ENCODE data around the gene TMEM115.

Gene TMEM115

DNA sequence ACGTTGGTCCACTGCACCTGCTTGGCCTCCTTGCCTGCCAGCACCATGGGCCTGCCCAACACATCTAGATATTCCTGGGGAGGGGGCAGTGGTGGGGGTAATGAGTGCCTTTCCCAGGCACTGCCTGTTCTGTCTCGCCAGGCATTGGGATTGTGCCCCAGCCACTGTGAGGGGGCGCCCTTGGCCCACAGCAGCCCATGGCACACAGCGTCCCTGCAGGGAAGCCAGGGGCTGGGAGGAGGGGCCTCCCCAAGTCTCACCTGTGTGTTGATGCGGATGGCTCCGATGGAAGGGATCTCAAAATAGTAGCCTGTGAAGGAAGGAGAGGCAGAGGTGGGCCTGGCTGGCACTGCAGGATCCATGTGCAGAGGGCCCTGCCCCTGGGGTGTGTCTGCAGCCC lies 18.7 kb upstream of the TMEM115 start:
- DNase-seq (ENCODE audit: low read depth) = no peak

DNA sequence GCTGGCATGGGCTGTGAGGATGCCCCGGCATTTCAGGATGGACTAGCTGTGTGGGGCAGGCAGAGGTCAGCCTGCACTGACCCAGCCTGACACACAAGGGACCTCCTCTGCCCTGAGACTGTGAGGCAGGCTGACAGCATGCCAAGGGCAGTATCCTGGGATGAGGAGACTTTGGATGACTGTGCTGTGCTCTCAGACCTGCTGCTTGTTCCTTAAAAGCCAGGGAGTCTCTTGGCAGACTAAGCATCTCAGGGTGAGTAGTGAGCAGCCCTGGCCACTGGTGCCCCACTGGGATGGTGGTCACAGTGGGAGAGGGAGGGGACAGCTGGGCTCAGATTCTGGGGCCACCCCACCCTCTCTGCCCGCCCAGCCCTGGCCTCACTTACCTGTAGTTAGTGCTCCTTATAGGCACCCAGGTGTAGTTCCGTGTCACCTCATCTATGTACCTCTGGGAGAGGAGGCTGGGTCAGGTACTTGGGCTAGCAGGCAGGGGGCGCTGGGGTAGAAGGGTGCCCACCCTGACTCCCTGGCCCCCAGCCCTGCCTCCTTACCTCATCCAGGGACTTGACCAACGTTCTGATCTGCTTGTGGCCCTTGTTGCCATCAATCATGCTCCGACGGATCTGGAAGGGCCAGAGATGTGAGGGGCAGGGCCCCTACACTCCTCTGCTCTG lies 16.1 kb upstream of the TMEM115 start:
- no peak for DNase-seq (ENCODE audit: low read depth)

DNA sequence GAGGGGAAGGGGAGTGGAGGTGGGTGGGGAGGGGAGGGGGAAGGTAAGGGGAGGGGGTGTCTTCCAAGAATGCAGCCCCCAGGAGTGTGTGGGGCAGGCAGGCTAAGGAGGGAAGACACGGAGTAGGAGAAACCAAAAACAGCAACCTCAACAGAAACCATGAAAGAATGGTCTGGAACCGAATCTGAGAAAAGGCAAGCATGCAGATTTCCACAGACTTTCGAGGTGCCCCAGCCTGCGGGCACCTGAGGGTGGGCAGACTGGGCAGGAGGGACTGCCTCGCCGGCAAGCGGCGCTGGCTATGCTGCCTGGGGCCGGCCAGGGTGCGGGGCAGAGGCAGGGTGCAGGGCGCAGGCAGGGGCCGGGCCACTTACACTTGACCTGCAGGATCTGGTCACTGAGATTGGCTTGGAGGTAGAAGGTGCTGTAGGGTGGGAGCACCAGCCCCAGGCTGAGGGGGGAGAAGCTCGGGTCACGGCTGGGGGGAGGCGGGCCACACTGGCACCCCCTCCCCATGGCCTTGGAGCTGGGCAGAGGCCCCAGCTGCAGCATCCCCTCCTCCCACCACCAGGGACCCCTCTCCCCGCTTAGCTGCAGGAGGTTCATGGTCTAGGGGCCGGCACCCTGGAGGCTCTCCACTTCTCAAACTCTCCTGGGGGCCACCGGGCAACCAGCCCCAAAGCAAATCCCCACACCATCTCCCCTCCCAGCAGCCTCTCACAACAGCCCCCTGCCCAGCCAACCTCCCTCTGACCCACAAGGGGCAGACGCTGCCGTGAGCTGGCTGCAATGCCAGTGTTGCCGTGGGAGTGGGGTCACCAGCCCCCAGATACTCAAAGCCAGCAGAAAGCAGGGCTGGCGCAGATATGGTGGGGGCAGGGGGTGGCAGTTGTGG lies 15.3 kb upstream of the TMEM115 start:
- DNase-seq (ENCODE audit: low read depth) = no peak

DNA sequence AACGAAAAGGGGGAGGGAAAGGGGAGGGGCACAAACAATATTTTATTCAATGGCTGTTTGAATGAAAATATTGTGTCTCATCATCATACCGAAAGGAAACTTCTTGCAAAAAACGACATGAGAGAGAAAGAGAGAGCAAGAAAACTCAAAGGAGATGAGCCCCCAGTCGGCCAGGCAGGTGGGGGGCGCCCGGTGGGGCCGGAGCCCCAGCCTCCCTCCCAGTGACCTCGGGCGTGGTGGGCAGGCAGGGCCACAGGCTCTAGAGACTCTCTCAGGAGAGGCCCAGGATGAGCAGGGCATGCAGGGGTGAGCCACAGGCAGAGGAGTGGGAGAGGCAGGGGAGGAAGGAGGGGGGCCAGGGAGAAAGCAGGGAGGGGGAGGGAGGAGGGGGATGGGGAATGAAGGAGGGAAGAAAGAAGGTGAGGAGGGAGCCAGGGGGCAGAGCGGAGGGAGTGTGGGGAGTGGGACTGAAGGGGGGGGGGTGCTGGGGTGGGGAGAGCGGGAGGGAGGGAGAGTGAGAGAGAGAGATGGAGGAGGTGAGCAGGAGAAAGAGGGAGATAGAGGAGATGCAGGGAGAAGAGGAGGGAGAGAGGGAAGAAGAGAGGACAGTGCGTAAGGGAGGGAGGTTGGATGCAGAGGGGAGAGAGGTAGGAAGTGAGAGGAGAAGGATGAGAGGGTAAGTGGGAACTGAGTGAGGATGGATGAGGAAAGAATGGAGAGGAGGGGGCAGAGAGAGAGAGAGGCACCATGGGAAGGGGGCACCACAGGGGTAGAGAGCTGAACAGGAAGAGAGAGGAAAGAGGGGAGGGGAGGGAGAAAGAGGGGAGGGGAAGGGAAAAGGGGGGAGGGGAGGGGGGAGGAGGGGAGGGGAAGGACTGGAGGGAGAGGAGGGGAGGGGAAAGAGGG lies 14.1 kb upstream of the TMEM115 start:
- DNase-seq (ENCODE audit: low read depth) = no peak

DNA sequence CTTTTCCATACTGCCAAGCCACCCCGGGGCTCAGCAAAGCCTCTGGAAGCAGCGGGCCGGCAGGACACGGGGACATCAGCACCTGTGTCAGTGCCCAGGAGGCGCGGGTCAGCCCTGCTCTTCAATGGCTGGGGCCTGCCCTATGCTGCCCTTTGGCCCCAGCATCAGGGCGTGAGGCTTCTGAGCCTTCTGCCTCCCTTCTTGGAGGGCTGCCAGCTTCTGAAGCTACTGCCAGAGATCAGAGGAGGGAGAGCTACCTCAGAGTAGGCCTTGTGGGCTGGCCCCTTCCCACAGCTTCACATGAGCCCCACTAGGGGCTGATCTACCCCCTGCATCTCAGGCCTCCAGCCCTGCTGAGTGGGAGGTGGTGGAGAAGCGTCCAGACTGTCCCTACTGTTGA lies 13.0 kb upstream of the TMEM115 start:
- no peak for DNase-seq (ENCODE audit: low read depth)

DNA sequence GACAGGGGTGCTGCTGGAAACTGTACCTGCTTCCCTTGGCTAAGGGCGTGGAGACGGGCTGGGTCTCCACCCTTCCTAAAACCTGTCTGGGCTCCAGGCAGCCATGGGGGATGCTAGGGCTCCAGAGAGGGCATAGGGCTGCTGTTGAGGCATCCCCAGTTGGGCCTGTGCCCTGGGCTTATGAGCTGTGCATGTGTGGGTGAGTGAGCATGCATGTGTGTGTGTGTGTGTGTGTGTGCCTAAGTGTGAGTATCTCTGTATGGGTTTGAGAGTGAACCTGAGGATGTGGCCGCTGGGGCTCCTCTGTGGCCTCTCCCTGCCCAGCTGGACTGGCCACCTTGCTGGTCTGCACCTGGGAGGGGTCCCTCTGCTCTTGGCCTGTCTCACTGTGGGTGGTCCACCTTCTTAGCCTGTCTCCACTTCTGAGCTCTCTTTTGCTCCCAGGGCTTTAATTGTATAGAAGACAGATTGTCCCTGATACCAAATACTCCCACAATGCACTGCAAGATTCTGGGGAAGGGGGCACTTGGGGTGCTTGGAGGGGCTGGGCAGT lies 11.9 kb upstream of the TMEM115 start:
- DNase-seq (ENCODE audit: low read depth) = no peak

DNA sequence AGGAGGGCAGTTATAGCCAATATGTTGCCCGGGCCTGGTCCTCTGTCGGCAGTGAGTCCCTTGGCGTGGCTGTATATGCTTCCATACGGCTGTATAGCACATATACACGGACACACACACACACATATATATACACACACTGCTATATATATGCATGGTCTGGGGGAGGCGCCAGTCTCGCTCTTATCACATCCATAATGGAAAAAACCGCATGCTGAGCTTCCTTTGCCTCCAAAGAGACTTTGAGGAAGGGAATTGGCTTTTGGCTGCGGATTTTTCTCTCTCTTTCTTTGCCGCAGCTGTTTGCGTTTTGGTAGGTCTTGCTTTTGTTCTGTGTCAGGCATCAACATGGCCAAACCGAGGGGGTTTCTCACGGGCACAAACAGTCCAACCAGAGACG lies 11.3 kb upstream of the TMEM115 start:
- no peak for DNase-seq (ENCODE audit: low read depth)

DNA sequence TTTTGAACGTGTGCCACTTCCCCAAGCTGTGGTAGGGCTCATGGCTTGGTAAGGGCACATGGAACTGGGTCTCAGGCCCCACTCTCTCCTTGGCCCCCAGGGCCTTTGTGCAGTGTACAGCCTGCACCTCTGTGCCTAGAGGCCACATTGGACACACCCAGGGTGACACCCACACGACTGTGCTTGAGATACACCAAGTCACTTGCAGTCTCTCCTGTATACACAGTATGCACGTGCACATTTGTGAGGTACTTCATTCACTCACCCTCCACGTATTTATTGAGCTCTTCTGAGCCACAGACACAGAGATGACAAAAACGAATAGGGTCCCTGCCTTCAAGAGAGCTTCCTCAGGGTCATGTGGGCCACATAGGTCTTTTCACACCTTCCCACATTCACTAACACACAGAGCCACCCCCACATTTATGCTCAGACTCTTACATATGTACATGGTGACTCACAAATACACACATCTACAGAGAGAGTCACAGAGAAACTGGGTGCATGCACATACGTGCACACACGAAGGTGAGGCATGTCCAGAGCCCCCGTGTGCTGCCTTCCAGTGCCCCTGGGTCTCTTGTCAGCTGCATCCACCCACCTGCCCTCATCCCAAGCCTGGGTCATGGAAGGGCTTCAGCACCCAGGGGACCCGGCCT lies 9.8 kb upstream of the TMEM115 start:
- no peak for DNase-seq (ENCODE audit: low read depth)

DNA sequence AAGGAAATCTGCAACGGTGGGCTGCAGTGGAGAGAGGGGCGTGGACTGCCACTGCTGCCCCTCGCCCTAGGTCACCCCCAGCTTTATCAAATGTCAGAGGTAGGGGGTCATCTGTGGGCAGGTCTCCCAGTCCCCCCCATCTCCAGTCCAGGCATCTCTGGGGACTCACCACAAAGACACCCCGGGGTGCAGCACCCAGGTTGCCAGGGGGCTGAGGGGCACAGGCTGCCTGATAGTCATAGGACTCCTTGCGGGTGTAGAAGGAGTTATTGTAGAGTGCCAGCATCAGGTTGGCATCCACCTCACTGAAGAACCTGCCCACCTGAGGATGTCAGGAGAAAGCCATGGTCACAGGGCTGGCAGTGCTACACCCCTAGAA lies 6.5 kb upstream of the TMEM115 start:
- no peak for DNase-seq (ENCODE audit: low read depth)

DNA sequence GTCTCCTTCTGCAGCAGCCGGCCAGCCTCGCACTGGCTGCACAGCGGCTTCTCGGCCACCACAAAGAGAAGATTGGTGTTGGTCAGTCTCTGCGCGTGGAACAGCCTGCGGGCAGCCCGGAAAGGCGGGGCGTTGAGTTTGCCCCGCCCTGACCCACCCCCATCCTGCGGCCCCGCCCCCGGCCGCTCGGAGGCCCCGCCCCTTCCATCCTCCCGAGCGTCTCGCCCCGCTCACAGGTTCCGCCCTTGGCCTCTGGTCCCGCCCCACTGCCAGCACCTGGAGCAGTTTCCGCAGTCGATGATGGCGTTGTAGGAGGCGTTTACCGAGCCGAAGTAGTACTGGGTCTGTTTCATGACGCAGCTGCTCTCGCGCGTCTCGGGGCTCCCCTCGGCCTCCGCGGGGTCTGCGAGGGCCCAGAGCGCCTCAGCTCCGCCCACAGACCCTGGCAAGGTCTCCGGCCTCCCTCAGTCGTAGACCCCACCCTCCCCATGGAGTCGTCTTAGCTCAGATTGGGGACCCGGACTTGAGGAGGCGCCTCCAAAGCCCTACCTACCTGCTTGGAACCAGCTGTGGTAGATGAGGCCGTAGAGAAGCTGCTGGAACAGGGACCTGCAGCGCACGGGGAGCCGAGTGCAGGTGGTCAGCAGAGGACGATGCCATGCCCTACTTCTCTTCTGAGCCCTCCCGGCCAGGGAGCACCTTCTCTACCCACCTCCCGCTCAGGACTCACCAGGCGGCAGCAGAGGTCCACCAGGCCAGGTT lies 5.9 kb upstream of the TMEM115 start:
- DNase-seq (ENCODE audit: low read depth) = no peak

DNA sequence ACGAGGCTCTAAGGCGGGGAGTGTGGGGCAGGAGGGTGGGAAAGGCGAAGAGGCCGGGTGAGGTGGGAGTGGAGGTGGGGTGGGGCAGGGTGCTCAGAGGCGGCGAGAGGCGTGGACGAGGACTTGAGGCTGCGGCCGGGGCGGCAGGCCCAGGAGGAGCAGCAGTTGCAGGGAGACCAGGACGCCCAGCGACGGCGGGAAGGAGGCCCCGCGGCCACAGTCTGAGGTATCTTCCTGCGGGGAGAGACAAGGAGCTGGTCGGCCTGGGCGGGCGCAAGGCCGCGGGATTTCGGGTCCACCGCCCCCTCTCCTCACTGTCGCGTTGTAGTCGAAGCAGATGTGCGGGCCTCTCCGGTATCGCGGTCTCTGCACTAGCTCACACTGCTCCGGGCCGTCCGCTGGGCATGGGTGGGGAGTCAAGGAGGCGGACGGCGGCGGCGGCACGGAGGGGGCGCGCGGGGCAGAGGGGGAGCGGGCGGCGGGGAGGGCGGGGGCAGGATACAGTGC lies 5.3 kb upstream of the TMEM115 start:
- DNase-seq (ENCODE audit: low read depth) = no peak

DNA sequence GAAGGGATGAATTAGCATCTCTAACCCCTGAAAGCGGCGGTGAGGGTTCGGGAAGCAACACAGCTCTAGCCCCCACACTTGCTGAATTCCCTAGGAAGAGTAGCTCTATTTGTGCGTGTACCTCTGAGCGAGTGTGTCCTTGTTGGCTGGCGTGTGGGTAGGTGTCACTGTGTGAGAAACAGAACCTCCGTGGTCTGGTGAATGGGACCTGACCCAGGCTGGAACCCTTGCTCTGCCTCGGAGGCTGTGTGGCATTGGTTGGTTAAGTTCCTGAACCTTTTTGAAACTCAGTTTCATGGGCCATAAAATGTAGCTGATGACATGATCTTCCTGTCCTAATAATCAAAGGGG lies 414 bp upstream of the TMEM115 start:
- DNase-seq (ENCODE audit: low read depth) = no peak

DNA sequence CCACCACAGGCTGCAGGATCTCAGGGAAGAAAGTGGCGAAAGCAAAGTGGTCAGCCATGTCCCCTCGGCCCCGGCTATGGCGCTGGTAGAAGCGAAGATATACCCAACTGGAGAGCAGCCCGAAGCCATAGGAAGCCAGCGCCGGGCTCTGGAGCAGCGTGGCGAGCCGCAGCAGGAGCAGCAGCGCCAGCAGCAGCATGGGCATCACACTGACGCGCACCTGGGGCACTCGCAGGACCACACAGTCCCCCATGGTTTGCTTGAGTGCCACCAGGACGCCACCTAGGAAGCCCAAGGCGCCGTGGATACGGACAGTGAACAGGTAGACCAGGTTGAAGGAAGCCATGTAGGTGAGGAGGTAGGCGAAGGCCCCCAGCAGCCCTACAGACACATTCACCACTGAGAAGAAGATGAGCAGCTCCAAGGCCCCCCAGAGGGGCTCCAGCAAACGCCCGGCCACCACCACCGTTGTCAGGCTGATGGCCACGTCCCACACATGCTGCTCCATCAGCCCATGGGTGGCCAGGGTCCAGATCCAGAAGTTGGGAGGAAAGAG lies 888 bp downstream of the TMEM115 start:
- DNase-seq (ENCODE audit: low read depth) = no peak

DNA sequence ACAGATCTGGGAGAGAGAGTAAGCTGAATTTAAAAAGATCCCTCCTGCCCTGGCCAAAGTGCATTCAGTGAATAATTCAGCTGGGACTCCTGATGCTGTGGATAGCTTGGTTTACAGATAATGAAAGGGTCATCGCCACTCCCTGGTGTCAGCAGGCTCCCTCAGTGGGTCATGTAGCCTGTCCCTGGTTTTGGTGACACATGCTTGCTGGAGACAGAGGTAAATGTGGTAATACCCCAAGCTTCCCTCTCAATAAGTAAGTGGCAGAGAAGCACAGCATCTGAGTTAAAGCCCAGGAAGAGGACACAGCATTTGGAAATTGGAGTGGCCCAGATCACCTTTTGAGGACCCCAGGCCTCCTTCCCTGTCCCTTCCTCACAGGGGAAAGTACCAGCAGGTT lies 1.8 kb downstream of the TMEM115 start:
- no peak for DNase-seq (ENCODE audit: low read depth)

DNA sequence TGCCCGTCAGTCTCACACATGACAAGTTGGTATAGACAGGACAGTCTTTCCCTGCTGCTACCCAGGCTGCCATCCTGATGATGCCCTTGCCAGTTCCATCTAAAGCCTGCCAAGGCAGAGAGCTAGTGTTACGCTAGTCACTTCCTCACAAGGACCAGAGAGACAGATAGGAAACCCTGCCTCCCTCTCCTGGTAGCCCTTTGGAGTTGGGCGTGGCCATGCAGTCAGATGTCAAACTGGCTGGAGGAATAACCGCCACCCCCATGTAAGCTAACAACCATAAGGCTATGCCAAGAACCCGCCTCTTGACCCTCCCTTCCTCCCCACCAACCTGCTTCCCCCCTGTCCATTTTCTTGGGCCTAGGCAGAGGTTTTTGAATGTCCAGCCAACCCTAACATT lies 2.8 kb downstream of the TMEM115 start:
- DNase-seq (ENCODE audit: low read depth) = no peak

DNA sequence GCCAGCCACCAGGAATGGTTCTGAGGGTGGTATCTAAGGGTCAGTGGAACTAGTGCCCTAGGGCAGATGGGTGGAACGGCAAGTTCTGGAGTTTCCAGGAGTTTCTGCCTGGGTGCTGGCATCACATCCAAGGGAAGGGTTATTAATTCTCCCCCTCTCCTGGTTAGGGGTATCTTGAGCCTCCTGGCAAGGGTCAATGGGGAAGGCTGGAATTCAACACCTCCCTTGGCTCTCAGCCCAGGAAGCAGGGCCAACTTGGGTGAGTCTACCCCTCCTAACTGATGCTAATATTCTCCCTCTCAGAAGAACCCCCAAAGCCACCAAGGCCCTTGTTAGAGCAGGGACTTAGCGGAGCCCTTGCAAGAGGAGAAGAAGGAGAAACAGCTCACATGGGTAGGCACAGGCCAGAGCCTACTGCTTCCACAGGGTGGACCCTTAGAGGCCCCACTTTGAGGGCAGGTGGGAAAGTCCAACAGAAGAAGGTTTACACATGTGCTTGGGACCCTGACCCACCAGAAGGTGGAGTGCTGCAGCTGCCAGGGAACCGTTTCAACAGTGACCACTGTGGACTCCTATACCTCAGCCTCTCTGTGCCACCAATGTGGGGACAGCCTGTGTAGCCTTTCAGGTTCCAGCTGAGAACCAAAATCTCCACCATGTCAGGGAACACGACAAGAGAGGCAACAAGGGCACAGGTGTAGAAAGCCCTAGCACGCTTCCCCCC lies 3.3 kb downstream of the TMEM115 start:
- DNase-seq (ENCODE audit: low read depth) = no peak

DNA sequence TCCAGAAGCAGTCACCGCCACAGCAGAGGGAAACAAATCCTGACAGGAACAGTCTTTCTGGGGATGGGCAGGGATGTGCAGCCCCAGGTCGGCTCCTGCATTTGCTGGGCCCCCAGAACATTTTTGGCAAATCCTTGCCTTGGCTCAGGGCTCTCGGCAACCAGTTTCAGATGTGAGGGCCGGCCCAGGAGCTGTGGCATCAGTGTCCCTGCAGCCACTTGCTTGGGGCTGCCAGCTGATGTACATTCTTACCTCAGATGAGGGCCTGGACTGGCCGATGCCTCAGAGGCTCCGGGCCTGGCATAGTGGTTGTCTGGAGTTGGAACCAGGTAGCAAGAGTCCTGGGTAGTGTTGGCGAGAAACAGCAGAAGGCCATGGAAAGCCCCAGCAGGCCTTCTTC lies 4.5 kb downstream of the TMEM115 start:
- no peak for DNase-seq (ENCODE audit: low read depth)

DNA sequence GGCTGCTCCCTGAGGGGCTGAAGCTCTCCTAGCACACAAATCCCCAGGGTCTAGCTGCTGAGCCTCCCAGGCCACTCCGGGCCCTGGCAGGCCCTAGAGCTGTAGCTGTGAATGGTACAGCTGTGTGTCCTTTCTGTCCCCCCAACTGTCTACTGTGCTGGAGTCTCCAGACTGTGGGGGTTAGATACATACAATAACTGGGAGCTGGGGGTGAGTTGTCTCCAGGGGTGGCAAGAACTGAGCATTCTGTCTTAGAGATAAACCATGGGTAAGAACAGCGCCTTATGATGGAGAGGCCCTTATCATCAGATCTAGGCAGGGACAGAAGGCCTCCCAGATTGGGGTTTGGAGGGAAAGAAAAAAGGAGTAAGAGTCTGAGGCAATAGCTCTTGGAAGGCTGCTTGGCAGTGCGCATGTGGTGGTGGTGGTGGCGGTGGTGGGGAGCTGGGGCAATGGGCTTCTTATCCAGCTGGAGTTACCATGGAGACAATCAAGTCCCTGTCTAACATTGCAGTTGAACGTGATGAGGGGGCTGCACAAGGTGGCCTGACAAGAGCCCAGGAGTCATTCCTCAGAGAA lies 5.0 kb downstream of the TMEM115 start:
- DNase-seq (ENCODE audit: low read depth) = no peak

DNA sequence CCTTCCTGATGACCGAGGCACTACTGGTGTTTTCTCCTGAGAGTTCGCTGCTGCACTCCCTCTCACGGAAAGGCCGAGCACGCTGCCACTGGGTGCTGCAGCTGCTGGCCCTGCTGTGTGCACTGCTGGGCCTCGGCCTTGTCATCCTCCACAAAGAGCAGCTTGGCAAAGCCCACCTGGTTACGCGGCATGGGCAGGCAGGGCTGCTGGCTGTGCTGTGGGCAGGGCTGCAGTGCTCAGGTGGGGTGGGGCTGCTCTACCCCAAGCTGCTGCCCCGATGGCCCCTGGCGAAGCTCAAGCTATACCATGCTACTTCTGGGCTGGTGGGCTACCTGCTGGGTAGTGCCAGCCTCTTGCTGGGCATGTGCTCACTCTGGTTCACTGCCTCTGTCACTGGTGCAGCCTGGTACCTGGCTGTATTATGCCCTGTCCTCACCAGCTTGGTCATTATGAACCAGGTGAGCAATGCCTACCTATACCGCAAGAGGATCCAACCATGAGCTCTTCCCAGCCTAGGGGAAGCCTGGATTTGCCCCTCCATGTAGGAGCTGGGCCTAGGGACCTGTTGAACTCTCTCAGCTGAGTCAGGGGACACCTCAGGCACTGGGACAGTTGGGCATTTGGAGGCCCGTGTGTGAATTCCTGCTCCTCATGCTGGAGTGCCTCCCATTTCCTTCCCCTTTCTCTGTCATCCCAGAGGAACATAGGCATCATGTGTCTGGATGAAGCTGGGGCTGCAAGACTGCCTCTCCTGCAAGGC lies 5.9 kb downstream of the TMEM115 start:
- DNase-seq (ENCODE audit: low read depth) = no peak
